GM13977 (cell line): ENCODE measurements around the gene TNRC6C.

Source experiments
- DNase-seq: peaks from one replicate; pipeline ENCODE4 v3.0.0; 2012; ENCODE audit warnings: low spot score
- in situ Hi-C: fragments of 300-500 bp; cut with MboI; formaldehyde crosslinking; loops from one replicate; pipeline ENCODE4 v1.12.0; 2022; ENCODE audit warnings: low sequenced_read_pairs, low pct_unique_long_range_greater_than_20kb, mixed read lengths, inconsistent platforms; ENCODE audit not compliant: unreplicated experiment
- TF ChIP-seq, protein P1 (sequence below): IDR thresholded peaks from 2 replicates; pipeline ENCODE4 v1.5.1; 2012; ENCODE audit warnings: mild to moderate bottlenecking, control low read depth; ENCODE audit not compliant: insufficient read depth; ENCODE audit errors: extremely low read depth, missing control alignments

Gene TNRC6C

GRCh38 chr17:78000341-78000740, 41.8 kb downstream of the TNRC6C start:
- TF ChIP-seq, protein P1, sequence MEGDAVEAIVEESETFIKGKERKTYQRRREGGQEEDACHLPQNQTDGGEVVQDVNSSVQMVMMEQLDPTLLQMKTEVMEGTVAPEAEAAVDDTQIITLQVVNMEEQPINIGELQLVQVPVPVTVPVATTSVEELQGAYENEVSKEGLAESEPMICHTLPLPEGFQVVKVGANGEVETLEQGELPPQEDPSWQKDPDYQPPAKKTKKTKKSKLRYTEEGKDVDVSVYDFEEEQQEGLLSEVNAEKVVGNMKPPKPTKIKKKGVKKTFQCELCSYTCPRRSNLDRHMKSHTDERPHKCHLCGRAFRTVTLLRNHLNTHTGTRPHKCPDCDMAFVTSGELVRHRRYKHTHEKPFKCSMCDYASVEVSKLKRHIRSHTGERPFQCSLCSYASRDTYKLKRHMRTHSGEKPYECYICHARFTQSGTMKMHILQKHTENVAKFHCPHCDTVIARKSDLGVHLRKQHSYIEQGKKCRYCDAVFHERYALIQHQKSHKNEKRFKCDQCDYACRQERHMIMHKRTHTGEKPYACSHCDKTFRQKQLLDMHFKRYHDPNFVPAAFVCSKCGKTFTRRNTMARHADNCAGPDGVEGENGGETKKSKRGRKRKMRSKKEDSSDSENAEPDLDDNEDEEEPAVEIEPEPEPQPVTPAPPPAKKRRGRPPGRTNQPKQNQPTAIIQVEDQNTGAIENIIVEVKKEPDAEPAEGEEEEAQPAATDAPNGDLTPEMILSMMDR = no peak
- in situ Hi-C loops = loop anchor here (25.0 kb wide), 2 partner anchors 463 to 663 kb away; no protein-coding TSS in a partner anchor
- DNase-seq = no peak

GRCh38 chr17:78001182-78001581, 42.7 kb downstream of the TNRC6C start:
- TF ChIP-seq, protein P1 = no peak
- no peak for DNase-seq
- in situ Hi-C loops = loop anchor here (25.0 kb wide), 2 partner anchors 464 to 664 kb away; no protein-coding TSS in a partner anchor

GRCh38 chr17:78001612-78002011, 43.1 kb downstream of the TNRC6C start:
- TF ChIP-seq, protein P1 = no peak
- DNase-seq = no peak
- in situ Hi-C loops = loop anchor here (25.0 kb wide), 2 partner anchors 464 to 664 kb away; no protein-coding TSS in a partner anchor

DNA sequence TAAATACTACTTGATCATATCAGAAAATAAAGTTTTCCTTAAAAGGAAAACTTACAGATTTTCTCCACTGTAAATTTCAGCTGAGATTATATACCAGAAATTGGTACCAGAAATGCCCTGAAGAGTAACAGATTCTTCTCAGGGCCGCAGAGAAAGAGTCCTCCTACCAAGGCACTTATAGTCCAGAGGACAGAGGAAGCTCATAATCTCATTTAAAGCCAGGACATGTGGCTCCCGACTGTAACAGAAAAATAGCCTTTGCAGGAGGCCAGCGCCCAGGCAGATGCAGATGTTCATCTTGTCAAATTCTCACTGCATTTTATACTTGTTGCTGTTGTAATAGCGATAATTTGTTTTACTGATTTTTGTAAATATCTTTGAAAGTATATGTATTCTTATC, 43.7 kb downstream of the TNRC6C start:
- no peak for DNase-seq
- in situ Hi-C loops = loop anchor here (25.0 kb wide), 2 partner anchors 465 to 665 kb away; no protein-coding TSS in a partner anchor
- TF ChIP-seq, protein P1 = no peak

- no peak for DNase-seq
- in situ Hi-C loops = loop anchor here (25.0 kb wide), 2 partner anchors 468 to 668 kb away; no protein-coding TSS in a partner anchor
- TF ChIP-seq, protein P1 = no peak
Observed at GRCh38 chr17:78005452-78006171, 47.1 kb downstream of the TNRC6C start.

DNA sequence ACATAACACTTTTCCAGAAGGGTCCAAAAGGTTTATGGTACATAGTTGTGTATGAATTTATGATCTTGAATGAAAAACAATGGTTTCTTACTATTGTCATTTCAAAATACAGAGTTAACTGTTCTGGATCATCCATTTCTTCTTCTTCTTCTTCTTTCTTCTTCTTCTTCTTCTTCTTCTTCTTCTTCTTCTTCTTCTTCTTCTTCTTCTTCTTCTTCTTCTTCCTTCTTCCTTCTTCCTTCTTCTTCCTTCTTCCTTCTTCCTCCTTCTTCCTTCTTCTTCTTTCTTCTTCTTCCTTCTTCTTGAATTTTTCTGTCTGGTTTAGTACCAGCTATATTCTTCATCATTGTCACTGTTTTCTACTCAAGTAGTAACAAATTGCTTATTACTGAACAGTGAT, 47.8 kb downstream of the TNRC6C start:
- TF ChIP-seq, protein P1 = no peak
- DNase-seq = no peak
- in situ Hi-C loops = loop anchor here (25.0 kb wide), 2 partner anchors 469 to 669 kb away; no protein-coding TSS in a partner anchor
